WTC11 (cell line): ENCODE results near the gene PSAT1. TPM values are rescaled to one million over a fixed set of nuclear protein-coding genes. Genes with fewer than 3 reads are reported as not detected.
A peak's percentile ranks its signal among the peaks of the same experiment; 100 is the strongest.

Experiments
- AFF4 ChIP-seq: sonication (generic); formaldehyde crosslinking; IDR thresholded peaks from 2 replicates; pipeline ENCODE4 v1.8.1; 2023; ENCODE audit warnings: mild to moderate bottlenecking, missing genetic modification reagents, borderline replicate concordance
- ATF3 ChIP-seq: sonication (generic); formaldehyde crosslinking; conservative IDR thresholded peaks from 2 replicates; pipeline ENCODE4 v1.8.1; 2022; ENCODE audit warnings: mild to moderate bottlenecking, missing genetic modification reagents
- ATF6 ChIP-seq: sonication (generic); formaldehyde crosslinking; IDR thresholded peaks from 2 replicates; pipeline ENCODE4 v1.8.1; 2023; ENCODE audit warnings: mild to moderate bottlenecking, missing genetic modification reagents
- CREM ChIP-seq: sonication (generic); formaldehyde crosslinking; IDR thresholded peaks from 2 replicates; pipeline ENCODE4 v1.8.1; 2022; ENCODE audit warnings: mild to moderate bottlenecking, missing genetic modification reagents, moderate library complexity
- E2F4 ChIP-seq: sonication (generic); formaldehyde crosslinking; IDR thresholded peaks from 2 replicates; pipeline ENCODE4 v1.8.1; 2022; ENCODE audit warnings: low read depth, mild to moderate bottlenecking, moderate library complexity, missing genetic modification reagents, borderline replicate concordance
- HMGA2 ChIP-seq: fragments of 250-450 bp; sonication (Bioruptor Pico); IDR thresholded peaks from 2 replicates; pipeline ENCODE4 v1.4.0; 2021; ENCODE audit warnings: mild to moderate bottlenecking, moderate library complexity
- IRF2 ChIP-seq: sonication (generic); formaldehyde crosslinking; IDR thresholded peaks from 2 replicates; pipeline ENCODE4 v1.8.0; 2022; ENCODE audit warnings: low read depth, missing genetic modification reagents, borderline replicate concordance
- JUN ChIP-seq: sonication (generic); formaldehyde crosslinking; IDR thresholded peaks from 2 replicates; pipeline ENCODE4 v1.8.0; 2023; ENCODE audit warnings: mild to moderate bottlenecking, missing genetic modification reagents
- MXD4 ChIP-seq: fragments of 250-450 bp; sonication (Bioruptor Pico); IDR thresholded peaks from 2 replicates; pipeline ENCODE4 v1.8.0; 2021; ENCODE audit warnings: mild to moderate bottlenecking, moderate library complexity, borderline replicate concordance
- NFYB ChIP-seq: sonication (generic); formaldehyde crosslinking; conservative IDR thresholded peaks from 2 replicates; pipeline ENCODE4 v1.8.0; 2022; ENCODE audit warnings: low read depth, missing genetic modification reagents
- OVOL2 ChIP-seq: fragments of 250-450 bp; sonication (Bioruptor Pico); IDR thresholded peaks from 2 replicates; pipeline ENCODE4 v1.9.0; 2021; ENCODE audit warnings: mild to moderate bottlenecking, borderline replicate concordance
- SMAD4 ChIP-seq: sonication (generic); formaldehyde crosslinking; IDR thresholded peaks from 2 replicates; pipeline ENCODE4 v1.8.0; 2022; ENCODE audit warnings: mild to moderate bottlenecking, missing genetic modification reagents
- STAT6 ChIP-seq: sonication (generic); formaldehyde crosslinking; conservative IDR thresholded peaks from 2 replicates; pipeline ENCODE4 v1.8.1; 2023; ENCODE audit warnings: mild to moderate bottlenecking, low read depth, missing genetic modification reagents, moderate library complexity
- ZBTB21 ChIP-seq: sonication (generic); formaldehyde crosslinking; IDR thresholded peaks from 2 replicates; pipeline ENCODE4 v1.8.1; 2023; ENCODE audit warnings: mild to moderate bottlenecking, missing genetic modification reagents, borderline replicate concordance
- ZNF121 ChIP-seq: sonication (generic); formaldehyde crosslinking; IDR thresholded peaks from 2 replicates; pipeline ENCODE4 v1.8.0; 2023; ENCODE audit warnings: missing genetic modification reagents
- ZNF232 ChIP-seq: sonication (generic); formaldehyde crosslinking; IDR thresholded peaks from 2 replicates; pipeline ENCODE4 v1.8.0; 2022; ENCODE audit warnings: mild to moderate bottlenecking, missing genetic modification reagents
- ZNF263 ChIP-seq: sonication (generic); formaldehyde crosslinking; IDR thresholded peaks from 2 replicates; pipeline ENCODE4 v1.8.1; 2022; ENCODE audit warnings: low read depth, mild to moderate bottlenecking, moderate library complexity, missing genetic modification reagents
- ZNF317 ChIP-seq: sonication (generic); formaldehyde crosslinking; IDR thresholded peaks from 2 replicates; pipeline ENCODE4 v1.8.1; 2023; ENCODE audit warnings: low read depth, mild to moderate bottlenecking, moderate library complexity, missing genetic modification reagents, borderline replicate concordance
- ZNF396 ChIP-seq: fragments of 250-450 bp; sonication (Bioruptor Pico); IDR thresholded peaks from 2 replicates; pipeline ENCODE4 v1.8.0; 2021; ENCODE audit warnings: mild to moderate bottlenecking, moderate library complexity, borderline replicate concordance
- ZNF423 ChIP-seq: fragments of 250-450 bp; sonication (Bioruptor Pico); IDR thresholded peaks from 2 replicates; pipeline ENCODE4 v2.1.2; 2022; ENCODE audit warnings: mild to moderate bottlenecking, moderate library complexity
- ZNF532 ChIP-seq: fragments of 250-450 bp; sonication (Bioruptor Pico); IDR thresholded peaks from 2 replicates; pipeline ENCODE4 v1.9.0; 2021; ENCODE audit warnings: mild to moderate bottlenecking, borderline replicate concordance
- total RNA-seq: library from RNA; stranded (reverse); gene quantifications from 3 replicates; pipeline ENCODE4 v1.2.3, GENCODE V29; 2021
- TF ChIP-seq, protein P1 (sequence below): sonication (generic); formaldehyde crosslinking; IDR thresholded peaks from 2 replicates; pipeline ENCODE4 v1.8.1; 2022; ENCODE audit warnings: mild to moderate bottlenecking, missing genetic modification reagents, moderate library complexity, borderline replicate concordance

The PSAT1 gene
- total RNA-seq, 1 experiment from 2014 or later, result 240 TPM

GRCh38 chr9:78296893-78297671 lies at the start of gene PSAT1 (continued):
- no peak for TF ChIP-seq STAT6 (CRISPR knock-in tag)
- TF ChIP-seq ZNF121 (CRISPR knock-in tag), result 0 out of 2 replicates have a peak, but pooled peaks have one; percentile 18
- peak; percentile 79; the same call in 1 of the 2 replicates for TF ChIP-seq E2F4 (CRISPR knock-in tag)
- TF ChIP-seq ATF3 (CRISPR knock-in tag), result no peak
- TF ChIP-seq CREM (CRISPR knock-in tag), result peak; percentile 66; the same call in 1 of the 2 replicates
- TF ChIP-seq IRF2, result no peak
- peak; percentile 95 for TF ChIP-seq ZNF232
- peak; percentile 93 for TF ChIP-seq NFYB (CRISPR knock-in tag)
- TF ChIP-seq OVOL2 (CRISPR knock-in tag), result no peak
- TF ChIP-seq JUN (CRISPR knock-in tag), result no peak; the same call in 1 of the 2 replicates
- no peak for TF ChIP-seq ZNF532
- TF ChIP-seq HMGA2 (CRISPR knock-in tag), result no peak
- 0 out of 2 replicates have a peak, but pooled peaks have one; percentile 12 for TF ChIP-seq ZNF263 (CRISPR knock-in tag)
- TF ChIP-seq, protein P1, sequence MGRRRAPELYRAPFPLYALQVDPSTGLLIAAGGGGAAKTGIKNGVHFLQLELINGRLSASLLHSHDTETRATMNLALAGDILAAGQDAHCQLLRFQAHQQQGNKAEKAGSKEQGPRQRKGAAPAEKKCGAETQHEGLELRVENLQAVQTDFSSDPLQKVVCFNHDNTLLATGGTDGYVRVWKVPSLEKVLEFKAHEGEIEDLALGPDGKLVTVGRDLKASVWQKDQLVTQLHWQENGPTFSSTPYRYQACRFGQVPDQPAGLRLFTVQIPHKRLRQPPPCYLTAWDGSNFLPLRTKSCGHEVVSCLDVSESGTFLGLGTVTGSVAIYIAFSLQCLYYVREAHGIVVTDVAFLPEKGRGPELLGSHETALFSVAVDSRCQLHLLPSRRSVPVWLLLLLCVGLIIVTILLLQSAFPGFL (CRISPR knock-in tag), result 0 out of 2 replicates have a peak, but pooled peaks have one; percentile 30
- no peak for TF ChIP-seq ATF6 (CRISPR knock-in tag)
- no peak for TF ChIP-seq ZNF396 (CRISPR knock-in tag)
- TF ChIP-seq AFF4 (CRISPR knock-in tag), result no peak
- no peak for TF ChIP-seq SMAD4 (CRISPR knock-in tag)
- TF ChIP-seq ZNF423 (CRISPR knock-in tag), result no peak
- no peak for TF ChIP-seq ZNF317 (CRISPR knock-in tag)
- no peak for TF ChIP-seq MXD4
- peak; percentile 65; the same call in 1 of the 2 replicates for TF ChIP-seq ZBTB21 (CRISPR knock-in tag)
